Measurements from ENCODE around the gene ZNF532.

DNA sequence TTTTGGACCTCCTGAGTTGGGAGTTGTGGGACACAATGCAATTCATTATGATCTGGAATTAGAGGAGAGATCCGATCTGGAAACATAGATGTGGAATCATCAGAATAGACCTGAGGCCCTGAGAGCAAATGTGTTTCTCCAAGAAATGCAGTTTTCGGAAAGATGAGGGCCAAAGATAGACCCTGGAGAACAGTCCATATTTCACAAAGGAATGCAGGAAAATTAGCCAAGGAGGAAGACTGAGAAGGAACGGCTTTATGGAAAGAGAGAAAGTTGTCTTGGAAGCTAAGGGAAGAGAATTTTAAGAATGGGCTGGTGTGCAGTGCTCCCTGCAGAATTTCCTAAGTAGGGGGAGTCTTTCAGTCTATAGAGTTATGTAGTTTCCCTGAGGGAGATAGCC lies 11.1 kb upstream of the ZNF532 start:
- TF ChIP-seq, protein P1, sequence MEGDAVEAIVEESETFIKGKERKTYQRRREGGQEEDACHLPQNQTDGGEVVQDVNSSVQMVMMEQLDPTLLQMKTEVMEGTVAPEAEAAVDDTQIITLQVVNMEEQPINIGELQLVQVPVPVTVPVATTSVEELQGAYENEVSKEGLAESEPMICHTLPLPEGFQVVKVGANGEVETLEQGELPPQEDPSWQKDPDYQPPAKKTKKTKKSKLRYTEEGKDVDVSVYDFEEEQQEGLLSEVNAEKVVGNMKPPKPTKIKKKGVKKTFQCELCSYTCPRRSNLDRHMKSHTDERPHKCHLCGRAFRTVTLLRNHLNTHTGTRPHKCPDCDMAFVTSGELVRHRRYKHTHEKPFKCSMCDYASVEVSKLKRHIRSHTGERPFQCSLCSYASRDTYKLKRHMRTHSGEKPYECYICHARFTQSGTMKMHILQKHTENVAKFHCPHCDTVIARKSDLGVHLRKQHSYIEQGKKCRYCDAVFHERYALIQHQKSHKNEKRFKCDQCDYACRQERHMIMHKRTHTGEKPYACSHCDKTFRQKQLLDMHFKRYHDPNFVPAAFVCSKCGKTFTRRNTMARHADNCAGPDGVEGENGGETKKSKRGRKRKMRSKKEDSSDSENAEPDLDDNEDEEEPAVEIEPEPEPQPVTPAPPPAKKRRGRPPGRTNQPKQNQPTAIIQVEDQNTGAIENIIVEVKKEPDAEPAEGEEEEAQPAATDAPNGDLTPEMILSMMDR (conservative IDR thresholded peaks at IDR 0.05; ENCODE audit: low read depth, low read length), result no peak
- TF ChIP-seq EZH2 (IDR thresholded peaks at IDR 0.05; ENCODE audit: borderline replicate concordance, low read depth, low read length, poor library complexity, severe bottlenecking), result no peak
